ENCODE data around the gene PBRM1.

- TF ChIP-seq CTCF (IDR thresholded peaks at IDR 0.05) (peak in 1 of 4 donors; percentile 1), POLR2A (IDR thresholded peaks at IDR 0.05) (peak; percentile 17)
Observed at GRCh38 chr3:52688266-52688665, 2.6 kb upstream of the PBRM1 start.
